K562 (cell line): ENCODE data around the gene SYNE1. TPM values are rescaled to one million over a fixed set of nuclear protein-coding genes. Genes with fewer than 3 reads are reported as not detected.

Experiments
- ATAC-seq: fragments of 200-7000 bp; cut with Tn5 transposase; 3 replicates; pipeline ENCODE4 v1.9.1; 2020; ENCODE audit warnings: moderate library complexity
- BruUV-seq: library from RNA; stranded (reverse); fragments of 400-500 nt; replicated peaks from 2 replicates; lab custom pipeline; 2021; lab: Mats Ljungman, UMichigan
- CTCF ChIA-PET: fragments of 300-600 bp; formaldehyde crosslinking; extraction: SDS; loops from one replicate; lab custom pipeline; 2021; ENCODE audit warnings: low intra/inter-chr PET ratio; lab: Yijun Ruan, JAX
- POLR2A ChIA-PET: fragments of 300-600, 350-650 bp; sonication (Branson Sonifier 250); formaldehyde crosslinking; extraction: SDS; loops from one replicate; lab custom pipeline; 2021; ENCODE audit warnings: antibody characterized with exemption, inconsistent platforms; lab: Yijun Ruan, JAX
- DNase-seq, 4 experiments: peaks; one replicate each; pipeline versions ENCODE4 v3.0.0 to v3.0.0-alpha.2; 2011 to 2018; ENCODE audit warnings: low spot score in 3 of 4, mixed read lengths in 3 of 4; ENCODE audit errors: extremely low read depth in 1 of 4
- FAIRE-seq: peaks from 2 replicates; lab custom pipeline; 2011; peaks lifted over from hg19 to GRCh38; lab: Jason Lieb, UNC
- H2AFZ ChIP-seq: 2 replicates; pipeline ENCODE4 v1.6.0; 2011; ENCODE audit warnings: low read depth, low read length, control low read depth, inconsistent platforms
- H3K27ac ChIP-seq: fragments of 200-600 bp; 3 replicates; pipeline ENCODE4 v1.8.0; 2011; ENCODE audit warnings: low read depth, mild to moderate bottlenecking, control low read depth, inconsistent platforms, low read length, moderate library complexity, mixed read lengths; ENCODE audit errors: extremely low read depth
- H3K27me3 ChIP-seq, 2 experiments: fragments of 300-600 bp in 1 of 2; 2 replicates in 1 of 2; 3 replicates in 1 of 2; pipeline versions ENCODE4 v1.6.0 to v1.8.0; 2011; ENCODE audit warnings: inconsistent platforms in 2 of 2, low read length in 2 of 2, mild to moderate bottlenecking in 1 of 2, mixed read lengths in 1 of 2, moderate library complexity in 1 of 2; ENCODE audit not compliant: control insufficient read depth in 2 of 2, insufficient read depth in 2 of 2
- H3K36me3 ChIP-seq: fragments of 300-600 bp; 3 replicates; pipeline ENCODE4 v1.8.0; 2011; ENCODE audit warnings: mild to moderate bottlenecking, low read length, inconsistent platforms; ENCODE audit not compliant: control insufficient read depth, insufficient read depth
- H3K4me1 ChIP-seq, 2 experiments: fragments of 200-600 bp in 1 of 2; replicated peaks in 1 of 2; 2 replicates in 1 of 2; 3 replicates in 1 of 2; pipeline versions ENCODE4 v1.5.1 to v1.8.0; 2011; ENCODE audit warnings: inconsistent platforms in 2 of 2, low read length in 2 of 2, mild to moderate bottlenecking in 1 of 2, mixed read lengths in 1 of 2, moderate library complexity in 1 of 2; ENCODE audit not compliant: control insufficient read depth in 2 of 2, insufficient read depth in 2 of 2
- H3K4me2 ChIP-seq: 2 replicates; pipeline ENCODE4 v1.6.1; 2011; ENCODE audit warnings: low read length, control low read depth, inconsistent platforms, mixed read lengths; ENCODE audit not compliant: insufficient read depth
- H3K4me3 ChIP-seq: fragments of 200-600 bp; sonication (generic), shearing (Covaris generic); 2 replicates; pipeline ENCODE4 v1.5.1; 2016; ENCODE audit warnings: control low read depth, inconsistent platforms
- H3K79me2 ChIP-seq: fragments of 200-600 bp; 3 replicates; pipeline ENCODE4 v1.8.0; 2011; ENCODE audit warnings: low read length, inconsistent platforms; ENCODE audit not compliant: control insufficient read depth, insufficient read depth
- H3K9ac ChIP-seq, 2 experiments: 2 replicates each; pipeline versions ENCODE4 v1.6.0 to v1.6.1; 2011; ENCODE audit warnings: low read depth in 2 of 2, low read length in 2 of 2, control low read depth in 1 of 2, inconsistent platforms in 1 of 2, mild to moderate bottlenecking in 1 of 2, mixed read lengths in 1 of 2; ENCODE audit not compliant: insufficient read depth in 1 of 2
- H3K9me1 ChIP-seq: one replicate; pipeline ENCODE4 v1.6.0; 2011; ENCODE audit warnings: inconsistent platforms, mild to moderate bottlenecking, low read length, moderate library complexity; ENCODE audit not compliant: control insufficient read depth, insufficient read depth
- H3K9me3 ChIP-seq: replicated peaks from 2 replicates; pipeline ENCODE4 v1.5.1; 2011; ENCODE audit warnings: low read depth, low read length, inconsistent platforms; ENCODE audit not compliant: control insufficient read depth, insufficient read depth
- H4K20me1 ChIP-seq: replicated peaks from 2 replicates; pipeline ENCODE4 v1.6.1; 2011; ENCODE audit warnings: low read length, inconsistent platforms, mixed read lengths; ENCODE audit not compliant: control insufficient read depth, insufficient read depth
- EHMT2 ChIP-seq: fragments of 450-650 bp; IDR thresholded peaks from 2 replicates; pipeline ENCODE4 v1.6.1; 2018; ENCODE audit warnings: antibody characterized with exemption
- KLF13 ChIP-seq: fragments of 450-650 bp; IDR thresholded peaks from 2 replicates; pipeline ENCODE4 v1.6.1; 2016; ENCODE audit warnings: missing genetic modification characterization, low read depth, mild to moderate bottlenecking, missing compliant biosample characterization, moderate library complexity, borderline replicate concordance
- NR1H2 ChIP-seq: sonication (generic); formaldehyde crosslinking; IDR thresholded peaks from 2 replicates; pipeline ENCODE4 v1.4.0; 2020; ENCODE audit warnings: mild to moderate bottlenecking, missing genetic modification reagents
- PRPF4 ChIP-seq: fragments of 200-400 bp; formaldehyde crosslinking; IDR thresholded peaks from one replicate; pipeline ENCODE4 v1.6.1; 2017; ENCODE audit warnings: low read length, low read depth, mild to moderate bottlenecking; ENCODE audit not compliant: insufficient read depth, poor library complexity, severe bottlenecking
- PTBP1 ChIP-seq: fragments of 200-400 bp; formaldehyde crosslinking; IDR thresholded peaks from 2 replicates; pipeline ENCODE4 v1.6.1; 2017; ENCODE audit warnings: low read depth, low read length
- RHOXF2B ChIP-seq: fragments of 250-450 bp; sonication (Bioruptor Pico); conservative IDR thresholded peaks from 2 replicates; pipeline ENCODE4 v1.5.1; 2021
- ZNF431 ChIP-seq: sonication (generic); formaldehyde crosslinking; IDR thresholded peaks from 2 replicates; pipeline ENCODE4 v1.8.0; 2022; ENCODE audit warnings: mild to moderate bottlenecking, missing genetic modification reagents
- WGBS: fragments of 100-300 bp; shearing (Covaris generic); methylation state at CpG from one replicate; pipeline ENCODE4 v1.1.6; 2016; ENCODE audit warnings: low coverage, mixed read lengths; ENCODE audit not compliant: insufficient coverage; ENCODE audit errors: missing lambda C conversion rate; 5-methylcytosine and 5-hydroxymethylcytosine counted together
- in situ Hi-C: fragments of 300-500 bp; cut with MboI; formaldehyde crosslinking; loops from 4 replicates; pipeline ENCODE4 v1.15.0; 2018; ENCODE audit warnings: inconsistent platforms, mixed read lengths
- intact Hi-C: fragments of 100-400 bp; cut with micrococcal nuclease; formaldehyde crosslinking; loops from 2 replicates; pipeline ENCODE4 v1.14.2; 2022
- polyA plus RNA-seq, 8 experiments: library from polyadenylated mRNA; depleted of rRNA in 4 of 8; stranded (reverse) in 5 of 8; unstranded in 3 of 8; fragments of >200 nt; fragmentation: Nextera tagmentation in 2 of 8; fragmentation: Illumina TruSeq in 1 of 8; extraction: Ambion mirVana in 2 of 8; extraction: Trizol in 1 of 8; gene quantifications; 2 replicates each; pipeline versions ENCODE4 v1.2.1 to v1.2.3, GENCODE V29; 2011 to 2014; ENCODE audit warnings: inconsistent platforms in 1 of 8, missing spikeins in 1 of 8
- total RNA-seq, 7 experiments: library from RNA; depleted of rRNA in 6 of 7; stranded (reverse); fragments of >200 nt in 6 of 7; fragmentation: Illumina TruSeq in 2 of 7; extraction: Trizol in 2 of 7; gene quantifications; 2 replicates each; pipeline versions ENCODE4 v1.2.1 to v1.2.3, GENCODE V29; 2011 to 2021; ENCODE audit warnings: low replicate concordance in 1 of 7
- TF ChIP-seq, protein P1 (sequence below): fragments of 450-650 bp; formaldehyde crosslinking; IDR thresholded peaks from 2 replicates; pipeline ENCODE4 v1.4.0; 2020; ENCODE audit warnings: mild to moderate bottlenecking, moderate library complexity
- TF ChIP-seq, protein P2 (sequence below): IDR thresholded peaks from 2 replicates; pipeline ENCODE4 v1.6.1; 2016; ENCODE audit warnings: missing genetic modification characterization, missing compliant biosample characterization
- TF ChIP-seq, protein P3 (sequence below): fragments of 250-450 bp; sonication (Bioruptor Pico); IDR thresholded peaks from 2 replicates; pipeline ENCODE4 v1.4.0; 2020
- TF ChIP-seq, protein P4 (sequence below): sonication (generic); formaldehyde crosslinking; IDR thresholded peaks from 2 replicates; pipeline ENCODE4 v1.8.0; 2022; ENCODE audit warnings: mild to moderate bottlenecking, missing genetic modification reagents
- TF ChIP-seq, protein P5 (sequence below): fragments of 250-450 bp; sonication (Bioruptor Pico); IDR thresholded peaks from 2 replicates; pipeline ENCODE4 v1.9.0; 2021; ENCODE audit warnings: mild to moderate bottlenecking

SYNE1 gene
- total and polyA plus RNA-seq, 9 of the 15 experiments (the other 6 are each of a cell fraction or from before 2014, with no cell fraction given), result under 0.01 to 0.42 (median 0.08) TPM; not detected in 1

DNA sequence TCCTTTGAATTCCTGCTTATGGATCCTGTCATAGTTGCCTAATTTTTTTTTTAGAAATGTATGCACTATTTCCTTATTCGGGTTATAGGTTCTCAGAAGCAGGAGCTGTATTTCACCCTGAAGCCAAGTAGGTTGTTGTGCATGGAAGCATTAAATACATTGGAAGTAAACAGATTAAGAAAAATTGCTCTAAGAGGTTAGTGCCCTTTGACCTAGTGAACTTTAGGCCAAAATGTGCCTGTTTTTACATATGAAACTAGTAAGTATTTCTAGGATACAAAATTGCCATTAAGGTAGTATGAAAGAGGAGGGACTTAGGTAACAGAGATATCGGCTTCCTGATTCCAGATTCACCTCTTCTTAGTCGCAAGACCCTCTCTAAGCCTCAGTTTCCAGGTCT is 377.9 kb downstream of the SYNE1 start:
- Histone ChIP-seq H2AFZ (no peak overlapping the region), H4K20me1 (no peaks in the 10 kb centered on the region), H3K27me3 (no peaks in the 10 kb centered on the region), H3K4me1 (no peaks in the 10 kb centered on the region), H3K79me2 (no peaks in the 10 kb centered on the region), H3K36me3 (no peaks in the 10 kb centered on the region), H3K9me3 (no peaks in the 10 kb centered on the region), H3K4me3 (no peak overlapping the region), H3K9ac (no peak overlapping the region), H3K27ac (no peak overlapping the region), H3K9me1 (no peaks in the 10 kb centered on the region), H3K4me2 (no peak overlapping the region)
- intact Hi-C loops, result no loop called here
- no TSS peak for BruUV-seq
- FAIRE-seq, result no peak
- CTCF ChIA-PET, result no interaction called here
- in situ Hi-C loops, result no loop called here
- WGBS, result 2% methylated on average over 3 of the region's 3 CpGs
- DNase-seq, result no peak
- no peak for ATAC-seq
- POLR2A ChIA-PET, result no interaction called here
- TF ChIP-seq NR1H2 (no peak), ZNF431 (CRISPR knock-in tag) (no peak), PTBP1 (no peak), RHOXF2B (CRISPR knock-in tag) (no peak), KLF13 (tag) (no peak), PRPF4 (no peak), EHMT2 (no peak)
- TF ChIP-seq, protein P1, sequence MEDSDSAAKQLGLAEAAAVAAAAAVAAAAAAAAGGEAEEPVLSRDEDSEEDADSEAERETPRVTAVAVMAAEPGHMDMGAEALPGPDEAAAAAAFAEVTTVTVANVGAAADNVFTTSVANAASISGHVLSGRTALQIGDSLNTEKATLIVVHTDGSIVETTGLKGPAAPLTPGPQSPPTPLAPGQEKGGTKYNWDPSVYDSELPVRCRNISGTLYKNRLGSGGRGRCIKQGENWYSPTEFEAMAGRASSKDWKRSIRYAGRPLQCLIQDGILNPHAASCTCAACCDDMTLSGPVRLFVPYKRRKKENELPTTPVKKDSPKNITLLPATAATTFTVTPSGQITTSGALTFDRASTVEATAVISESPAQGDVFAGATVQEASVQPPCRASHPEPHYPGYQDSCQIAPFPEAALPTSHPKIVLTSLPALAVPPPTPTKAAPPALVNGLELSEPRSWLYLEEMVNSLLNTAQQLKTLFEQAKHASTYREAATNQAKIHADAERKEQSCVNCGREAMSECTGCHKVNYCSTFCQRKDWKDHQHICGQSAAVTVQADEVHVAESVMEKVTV (CRISPR knock-in tag), result no peak
- TF ChIP-seq, protein P2, sequence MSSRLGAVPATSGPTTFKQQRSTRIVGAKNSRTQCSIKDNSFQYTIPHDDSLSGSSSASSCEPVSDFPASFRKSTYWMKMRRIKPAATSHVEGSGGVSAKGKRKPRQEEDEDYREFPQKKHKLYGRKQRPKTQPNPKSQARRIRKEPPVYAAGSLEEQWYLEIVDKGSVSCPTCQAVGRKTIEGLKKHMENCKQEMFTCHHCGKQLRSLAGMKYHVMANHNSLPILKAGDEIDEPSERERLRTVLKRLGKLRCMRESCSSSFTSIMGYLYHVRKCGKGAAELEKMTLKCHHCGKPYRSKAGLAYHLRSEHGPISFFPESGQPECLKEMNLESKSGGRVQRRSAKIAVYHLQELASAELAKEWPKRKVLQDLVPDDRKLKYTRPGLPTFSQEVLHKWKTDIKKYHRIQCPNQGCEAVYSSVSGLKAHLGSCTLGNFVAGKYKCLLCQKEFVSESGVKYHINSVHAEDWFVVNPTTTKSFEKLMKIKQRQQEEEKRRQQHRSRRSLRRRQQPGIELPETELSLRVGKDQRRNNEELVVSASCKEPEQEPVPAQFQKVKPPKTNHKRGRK (tag), result no peak
- TF ChIP-seq, protein P3, sequence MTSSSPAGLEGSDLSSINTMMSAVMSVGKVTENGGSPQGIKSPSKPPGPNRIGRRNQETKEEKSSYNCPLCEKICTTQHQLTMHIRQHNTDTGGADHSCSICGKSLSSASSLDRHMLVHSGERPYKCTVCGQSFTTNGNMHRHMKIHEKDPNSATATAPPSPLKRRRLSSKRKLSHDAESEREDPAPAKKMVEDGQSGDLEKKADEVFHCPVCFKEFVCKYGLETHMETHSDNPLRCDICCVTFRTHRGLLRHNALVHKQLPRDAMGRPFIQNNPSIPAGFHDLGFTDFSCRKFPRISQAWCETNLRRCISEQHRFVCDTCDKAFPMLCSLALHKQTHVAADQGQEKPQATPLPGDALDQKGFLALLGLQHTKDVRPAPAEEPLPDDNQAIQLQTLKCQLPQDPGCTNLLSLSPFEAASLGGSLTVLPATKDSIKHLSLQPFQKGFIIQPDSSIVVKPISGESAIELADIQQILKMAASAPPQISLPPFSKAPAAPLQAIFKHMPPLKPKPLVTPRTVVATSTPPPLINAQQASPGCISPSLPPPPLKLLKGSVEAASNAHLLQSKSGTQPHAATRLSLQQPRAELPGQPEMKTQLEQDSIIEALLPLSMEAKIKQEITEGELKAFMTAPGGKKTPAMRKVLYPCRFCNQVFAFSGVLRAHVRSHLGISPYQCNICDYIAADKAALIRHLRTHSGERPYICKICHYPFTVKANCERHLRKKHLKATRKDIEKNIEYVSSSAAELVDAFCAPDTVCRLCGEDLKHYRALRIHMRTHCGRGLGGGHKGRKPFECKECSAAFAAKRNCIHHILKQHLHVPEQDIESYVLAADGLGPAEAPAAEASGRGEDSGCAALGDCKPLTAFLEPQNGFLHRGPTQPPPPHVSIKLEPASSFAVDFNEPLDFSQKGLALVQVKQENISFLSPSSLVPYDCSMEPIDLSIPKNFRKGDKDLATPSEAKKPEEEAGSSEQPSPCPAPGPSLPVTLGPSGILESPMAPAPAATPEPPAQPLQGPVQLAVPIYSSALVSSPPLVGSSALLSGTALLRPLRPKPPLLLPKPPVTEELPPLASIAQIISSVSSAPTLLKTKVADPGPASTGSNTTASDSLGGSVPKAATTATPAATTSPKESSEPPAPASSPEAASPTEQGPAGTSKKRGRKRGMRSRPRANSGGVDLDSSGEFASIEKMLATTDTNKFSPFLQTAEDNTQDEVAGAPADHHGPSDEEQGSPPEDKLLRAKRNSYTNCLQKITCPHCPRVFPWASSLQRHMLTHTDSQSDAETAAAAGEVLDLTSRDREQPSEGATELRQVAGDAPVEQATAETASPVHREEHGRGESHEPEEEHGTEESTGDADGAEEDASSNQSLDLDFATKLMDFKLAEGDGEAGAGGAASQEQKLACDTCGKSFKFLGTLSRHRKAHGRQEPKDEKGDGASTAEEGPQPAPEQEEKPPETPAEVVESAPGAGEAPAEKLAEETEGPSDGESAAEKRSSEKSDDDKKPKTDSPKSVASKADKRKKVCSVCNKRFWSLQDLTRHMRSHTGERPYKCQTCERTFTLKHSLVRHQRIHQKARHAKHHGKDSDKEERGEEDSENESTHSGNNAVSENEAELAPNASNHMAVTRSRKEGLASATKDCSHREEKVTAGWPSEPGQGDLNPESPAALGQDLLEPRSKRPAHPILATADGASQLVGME (CRISPR knock-in tag), result no peak
- TF ChIP-seq, protein P4, sequence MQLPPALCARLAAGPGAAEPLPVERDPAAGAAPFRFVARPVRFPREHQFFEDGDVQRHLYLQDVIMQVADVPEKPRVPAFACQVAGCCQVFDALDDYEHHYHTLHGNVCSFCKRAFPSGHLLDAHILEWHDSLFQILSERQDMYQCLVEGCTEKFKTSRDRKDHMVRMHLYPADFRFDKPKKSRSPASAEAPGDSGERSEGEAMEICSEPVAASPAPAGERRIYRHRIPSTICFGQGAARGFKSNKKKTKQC (CRISPR knock-in tag), result no peak
- TF ChIP-seq, protein P5, sequence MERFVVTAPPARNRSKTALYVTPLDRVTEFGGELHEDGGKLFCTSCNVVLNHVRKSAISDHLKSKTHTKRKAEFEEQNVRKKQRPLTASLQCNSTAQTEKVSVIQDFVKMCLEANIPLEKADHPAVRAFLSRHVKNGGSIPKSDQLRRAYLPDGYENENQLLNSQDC (CRISPR knock-in tag), result no peak
